Endothelial cell of umbilical vein (primary cell): ENCODE measurements around the gene GPR82. TPM values are rescaled to one million over a fixed set of nuclear protein-coding genes. Genes with fewer than 3 reads are reported as not detected.
A peak's percentile ranks its signal among the peaks of the same experiment; 100 is the strongest.

Experiments used
- BruUV-seq: library from RNA; stranded (reverse); fragments of 400-500 nt; replicated peaks from 2 replicates; lab custom pipeline; 2021; lab: Mats Ljungman, UMichigan
- CTCF ChIA-PET: fragments of 300-600, 350-600 bp; sonication (Branson Sonifier 250); formaldehyde crosslinking; loops from one replicate; lab custom pipeline; 2021; ENCODE audit warnings: antibody characterized with exemption, inconsistent platforms; lab: Charles Lee
- POLR2A ChIA-PET: fragments of 300-600, 350-600 bp; sonication (Branson Sonifier 250); formaldehyde crosslinking; loops from one replicate; lab custom pipeline; 2021; ENCODE audit warnings: antibody characterized with exemption, inconsistent platforms; lab: Charles Lee
- DNase-seq: peaks from one replicate; pipeline ENCODE4 v3.0.0-alpha.2; 2011; ENCODE audit warnings: low read depth, low spot score
- FAIRE-seq: peaks from 2 replicates; lab custom pipeline; 2011; peaks lifted over from hg19 to GRCh38; lab: Jason Lieb, UNC
- H2AFZ ChIP-seq: 2 replicates; pipeline ENCODE4 v1.6.0; 2012; ENCODE audit warnings: low read depth, low read length, control low read depth, inconsistent platforms
- H3K27ac ChIP-seq: 2 replicates; pipeline ENCODE4 v1.5.1; 2011; ENCODE audit warnings: low read depth, mild to moderate bottlenecking, control low read depth, low read length, moderate library complexity; ENCODE audit not compliant: insufficient read depth
- H3K27me3 ChIP-seq, 2 experiments: 2 replicates each; pipeline versions ENCODE4 v1.6.0 to v1.6.1; 2011; ENCODE audit warnings: low read length in 2 of 2, mixed read lengths in 1 of 2; ENCODE audit not compliant: control insufficient read depth in 2 of 2, insufficient read depth in 2 of 2
- H3K36me3 ChIP-seq, 2 experiments: 2 replicates in 1 of 2; 3 replicates in 1 of 2; pipeline ENCODE4 v1.5.1; 2011; ENCODE audit warnings: low read length in 2 of 2, mild to moderate bottlenecking in 1 of 2, moderate library complexity in 1 of 2; ENCODE audit not compliant: control insufficient read depth in 2 of 2, insufficient read depth in 2 of 2; ENCODE audit errors: extremely low read depth in 1 of 2
- H3K4me1 ChIP-seq: 3 replicates; pipeline ENCODE4 v1.5.1; 2011; ENCODE audit warnings: mild to moderate bottlenecking, low read length; ENCODE audit not compliant: control insufficient read depth, insufficient read depth; ENCODE audit errors: extremely low read depth
- H3K4me2 ChIP-seq: 2 replicates; pipeline ENCODE4 v1.6.1; 2011; ENCODE audit warnings: low read length, control low read depth, mixed read lengths; ENCODE audit not compliant: insufficient read depth
- H3K4me3 ChIP-seq, 3 experiments: fragments of 200-600 bp in 1 of 3; sonication (generic), shearing (Covaris generic) in 1 of 3; replicated peaks in 1 of 3; 2 replicates each; pipeline ENCODE4 v1.5.1; 2011 to 2016; ENCODE audit warnings: control low read depth in 3 of 3, low read length in 3 of 3, mild to moderate bottlenecking in 2 of 3, inconsistent platforms in 1 of 3, low read depth in 1 of 3, moderate library complexity in 1 of 3; ENCODE audit not compliant: insufficient read depth in 1 of 3
- H3K79me2 ChIP-seq: 2 replicates; pipeline ENCODE4 v1.6.0; 2012; ENCODE audit warnings: low read length, inconsistent platforms; ENCODE audit not compliant: control insufficient read depth, insufficient read depth
- H3K9ac ChIP-seq: replicated peaks from 2 replicates; pipeline ENCODE3; 2011; ENCODE audit warnings: low read length, control low read depth; ENCODE audit not compliant: insufficient read depth; ENCODE audit errors: extremely low read depth
- H3K9me1 ChIP-seq: replicated peaks from 3 replicates; pipeline ENCODE4 v1.6.0; 2011; ENCODE audit warnings: mild to moderate bottlenecking, low read length; ENCODE audit not compliant: control insufficient read depth, insufficient read depth; ENCODE audit errors: extremely low read depth
- H3K9me3 ChIP-seq: replicated peaks from 2 replicates; pipeline ENCODE4 v1.5.1; 2012; ENCODE audit warnings: low read length, inconsistent platforms; ENCODE audit not compliant: control insufficient read depth, insufficient read depth
- H4K20me1 ChIP-seq: replicated peaks from 2 replicates; pipeline ENCODE3; 2011; ENCODE audit warnings: mild to moderate bottlenecking, low read length; ENCODE audit not compliant: control insufficient read depth, insufficient read depth; ENCODE audit errors: extremely low read depth
- EZH2 ChIP-seq: IDR thresholded peaks from 2 replicates; pipeline ENCODE4 v1.6.1; 2012; ENCODE audit warnings: borderline replicate concordance, low read depth, mild to moderate bottlenecking, moderate library complexity, low read length, inconsistent platforms; ENCODE audit not compliant: severe bottlenecking
- FOS ChIP-seq: IDR thresholded peaks from 2 replicates; pipeline ENCODE4 v1.6.1; 2011; ENCODE audit warnings: mild to moderate bottlenecking, low read length, moderate library complexity, borderline replicate concordance; ENCODE audit not compliant: insufficient read depth
- JUN ChIP-seq: IDR thresholded peaks from 2 replicates; pipeline ENCODE4 v1.6.1; 2011; ENCODE audit warnings: borderline replicate concordance, low read depth; ENCODE audit not compliant: insufficient read length, insufficient read depth
- POLR2A ChIP-seq: IDR thresholded peaks from 2 replicates; pipeline ENCODE4 v1.6.1; 2012; ENCODE audit warnings: low read depth, mild to moderate bottlenecking, control low read depth, low read length
- POLR2AphosphoS5 ChIP-seq: IDR thresholded peaks from 2 replicates; pipeline ENCODE4 v1.6.1; 2012; ENCODE audit warnings: low read depth, mild to moderate bottlenecking, control low read depth, low read length, moderate library complexity; ENCODE audit not compliant: insufficient read depth
- dilution Hi-C: fragments of 300-500 bp; cut with MboI; formaldehyde crosslinking; loops from one replicate; pipeline ENCODE4 v1.15.0; 2019; ENCODE audit warnings: low sequenced_read_pairs; ENCODE audit not compliant: extremely low pct_ligation_motif_present
- intact Hi-C: fragments of 100-400 bp; cut with micrococcal nuclease; formaldehyde crosslinking; loops from one replicate; pipeline ENCODE4 v1.10.0; 2022
- polyA plus RNA-seq, 4 experiments: library from polyadenylated mRNA; depleted of rRNA in 3 of 4; stranded (reverse) in 3 of 4; unstranded in 1 of 4; fragments of >200 nt; gene quantifications; 2 replicates each; pipeline versions ENCODE4 v1.2.1 to v1.2.3, GENCODE V29; 2011 to 2012; ENCODE audit warnings: missing spikeins in 1 of 4
- total RNA-seq: library from RNA; stranded (reverse); gene quantifications from 2 replicates; pipeline ENCODE4 v1.2.3, GENCODE V29; 2021
- TF ChIP-seq, protein P1 (sequence below): IDR thresholded peaks from 2 replicates; pipeline ENCODE4 v1.6.1; 2011; ENCODE audit not compliant: insufficient read depth, insufficient read length
- TF ChIP-seq, protein P2 (sequence below), 2 donors: IDR thresholded peaks; 1 replicate in 1 of 2; 2 replicates in 1 of 2; pipeline ENCODE4 v1.5.1; 2011; ENCODE audit warnings: low read length in 2 of 2, mild to moderate bottlenecking in 2 of 2, moderate library complexity in 2 of 2, control low read depth in 1 of 2, inconsistent platforms in 1 of 2, low read depth in 1 of 2; ENCODE audit not compliant: insufficient read depth in 1 of 2; ENCODE audit errors: extremely low read depth in 1 of 2

GPR82 gene
- total and polyA plus RNA-seq, 2 donors (not counting 3 experiments of a cell fraction or from before 2014, with no cell fraction given) = not detected

DNA sequence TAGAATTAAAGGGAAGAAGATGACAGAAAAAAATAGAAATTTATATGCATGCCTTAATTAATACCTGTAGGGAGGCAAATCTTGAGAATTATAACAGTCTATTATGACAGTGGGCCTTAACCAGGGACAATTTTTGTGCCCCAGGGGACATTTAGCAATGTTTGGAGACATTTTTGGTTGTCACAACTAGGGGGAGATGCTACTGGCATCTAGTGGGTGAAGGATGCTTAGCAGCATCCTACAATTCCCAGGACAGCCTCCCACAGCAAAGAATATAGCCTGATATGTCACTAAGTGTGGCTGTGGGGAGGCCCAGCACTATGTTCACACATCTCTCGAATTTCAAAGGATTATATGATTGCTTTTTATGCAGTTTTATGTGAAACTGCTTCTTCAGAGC lies 10.5 kb downstream of the GPR82 start:
- Histone ChIP-seq H3K9ac (no peak overlapping the region), H3K9me1 (no peaks in the 10 kb centered on the region), H2AFZ (no peak overlapping the region), H3K4me1 (no peaks in the 10 kb centered on the region), H3K27ac (no peak overlapping the region), H4K20me1 (no peaks in the 10 kb centered on the region), H3K4me3 (no peak overlapping the region), H3K79me2 (no peaks in the 10 kb centered on the region), H3K4me2 (no peak overlapping the region), H3K9me3 (no peaks in the 10 kb centered on the region), H3K27me3 (no peaks in the 10 kb centered on the region), H3K36me3 (no peaks in the 10 kb centered on the region)
- peak; percentile 3 for DNase-seq
- TF ChIP-seq POLR2A (no peak), POLR2AphosphoS5 (no peak), JUN (no peak), EZH2 (no peak), FOS (no peak)
- TF ChIP-seq, protein P1, sequence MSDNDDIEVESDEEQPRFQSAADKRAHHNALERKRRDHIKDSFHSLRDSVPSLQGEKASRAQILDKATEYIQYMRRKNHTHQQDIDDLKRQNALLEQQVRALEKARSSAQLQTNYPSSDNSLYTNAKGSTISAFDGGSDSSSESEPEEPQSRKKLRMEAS = no peak
- TF ChIP-seq, protein P2, sequence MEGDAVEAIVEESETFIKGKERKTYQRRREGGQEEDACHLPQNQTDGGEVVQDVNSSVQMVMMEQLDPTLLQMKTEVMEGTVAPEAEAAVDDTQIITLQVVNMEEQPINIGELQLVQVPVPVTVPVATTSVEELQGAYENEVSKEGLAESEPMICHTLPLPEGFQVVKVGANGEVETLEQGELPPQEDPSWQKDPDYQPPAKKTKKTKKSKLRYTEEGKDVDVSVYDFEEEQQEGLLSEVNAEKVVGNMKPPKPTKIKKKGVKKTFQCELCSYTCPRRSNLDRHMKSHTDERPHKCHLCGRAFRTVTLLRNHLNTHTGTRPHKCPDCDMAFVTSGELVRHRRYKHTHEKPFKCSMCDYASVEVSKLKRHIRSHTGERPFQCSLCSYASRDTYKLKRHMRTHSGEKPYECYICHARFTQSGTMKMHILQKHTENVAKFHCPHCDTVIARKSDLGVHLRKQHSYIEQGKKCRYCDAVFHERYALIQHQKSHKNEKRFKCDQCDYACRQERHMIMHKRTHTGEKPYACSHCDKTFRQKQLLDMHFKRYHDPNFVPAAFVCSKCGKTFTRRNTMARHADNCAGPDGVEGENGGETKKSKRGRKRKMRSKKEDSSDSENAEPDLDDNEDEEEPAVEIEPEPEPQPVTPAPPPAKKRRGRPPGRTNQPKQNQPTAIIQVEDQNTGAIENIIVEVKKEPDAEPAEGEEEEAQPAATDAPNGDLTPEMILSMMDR (IDR thresholded peaks at IDR 0.05; ENCODE audit: extremely low read depth in 1 of 2, insufficient read depth in 1 of 2, low read depth in 1 of 2, low read length in 2 of 2) = peak in 1 of 2 donors; percentile 23
- intact Hi-C loops = no loop called here
- peak; percentile 26 for FAIRE-seq
- dilution Hi-C loops = no loop called here
- ChIA-PET POLR2A (no interaction called here), CTCF (no interaction called here)
- BruUV-seq = no TSS peak
